Thymus (tissue), 11 donors: ENCODE data around the gene BDKRB2. TPM values are rescaled to one million over a fixed set of nuclear protein-coding genes. Genes with fewer than 3 reads are reported as not detected.

Experiments
- DNase-seq, 9 donors: peaks; one replicate each; pipeline ENCODE4 v3.0.0-alpha.2; 2013; ENCODE audit warnings: low spot score in 9 of 9, low read depth in 6 of 9, missing footprints in 1 of 9
- H3K27ac ChIP-seq, 2 donors: one replicate each; pipeline ENCODE4 v1.5.1; 2013; ENCODE audit warnings: control low read depth in 1 of 2, low read depth in 1 of 2, low read length in 1 of 2, mild to moderate bottlenecking in 1 of 2, moderate library complexity in 1 of 2
- H3K27me3 ChIP-seq, 2 donors: one replicate each; pipeline ENCODE4 v1.5.1; 2013; ENCODE audit warnings: low read length in 1 of 2; ENCODE audit not compliant: control insufficient read depth in 2 of 2, insufficient read depth in 1 of 2
- H3K36me3 ChIP-seq, 2 donors: one replicate each; pipeline ENCODE4 v1.5.1; 2013; ENCODE audit warnings: low read length in 1 of 2, mild to moderate bottlenecking in 1 of 2, moderate library complexity in 1 of 2; ENCODE audit not compliant: control insufficient read depth in 2 of 2, insufficient read depth in 2 of 2
- H3K4me1 ChIP-seq, 2 donors: one replicate each; pipeline ENCODE4 v1.5.1; 2013; ENCODE audit warnings: low read length in 2 of 2; ENCODE audit not compliant: control insufficient read depth in 2 of 2, insufficient read depth in 2 of 2
- H3K4me3 ChIP-seq, 2 donors: one replicate each; pipeline ENCODE4 v1.5.1; 2013; ENCODE audit warnings: low read length in 2 of 2, control low read depth in 1 of 2, mild to moderate bottlenecking in 1 of 2
- H3K9me3 ChIP-seq, 2 donors: one replicate each; pipeline ENCODE4 v1.5.1; 2013; ENCODE audit warnings: low read length in 1 of 2, mild to moderate bottlenecking in 1 of 2; ENCODE audit not compliant: control insufficient read depth in 2 of 2, insufficient read depth in 1 of 2
- WGBS: extraction: QIAGEN DNeasy Blood & Tissue Kit; methylation state at CpG from one replicate; pipeline ENCODE4 v1.1.7; 2013; 5-methylcytosine and 5-hydroxymethylcytosine counted together
- polyA plus RNA-seq: library from polyadenylated mRNA; stranded (reverse); fragments of 200-250 nt; gene quantifications from one replicate; pipeline ENCODE4 v1.2.3, GENCODE V29; 2013
- total RNA-seq: library from RNA; stranded (reverse); fragments of 120-200 nt; gene quantifications from one replicate; pipeline ENCODE4 v1.2.4, GENCODE V29; 2013
- donor health status: healthy.

Gene BDKRB2
- total and polyA plus RNA-seq, 2 donors = 1.1 to 1.7 TPM

DNA sequence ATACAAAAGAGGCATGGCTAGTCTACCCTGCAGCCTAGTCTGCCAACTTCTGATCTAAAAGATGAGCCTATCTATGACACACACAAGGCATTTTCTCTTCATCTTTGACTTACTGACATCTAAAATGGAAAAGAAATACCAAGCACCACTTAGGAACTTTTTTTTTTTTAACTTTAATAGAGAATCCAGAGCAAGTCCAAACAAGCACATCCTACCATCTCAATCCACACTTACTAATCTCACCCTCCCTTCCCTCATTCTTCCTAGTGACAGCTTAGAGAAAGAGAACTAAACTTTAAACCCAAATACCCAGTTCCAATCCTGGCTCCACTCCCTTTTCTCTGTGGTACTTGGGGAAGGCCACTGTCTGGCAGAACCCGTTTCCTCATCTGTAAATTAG is 83.2 kb downstream of the BDKRB2 start:
- no peaks in the 10 kb centered on the region for H3K9me3 ChIP-seq
- no peak overlapping the region for H3K27ac ChIP-seq
- WGBS = 100% methylated on average over 1 of the region's 1 CpG
- H3K4me3 ChIP-seq = no peak overlapping the region
- H3K27me3 ChIP-seq = no peaks in the 10 kb centered on the region
- peaks cover 24 to 34% of the 10 kb centered on the region in 2 donors for H3K36me3 ChIP-seq
- DNase-seq = no peak
- no peaks in the 10 kb centered on the region for H3K4me1 ChIP-seq

Other genes starting within 250 kb of the BDKRB2 start
- 1.7 TPM for gene C14orf132, start 165.5 kb upstream of the BDKRB2 start, total RNA-seq
- 4.3 TPM for gene C14orf132, start 165.5 kb upstream of the BDKRB2 start, polyA plus RNA-seq
- gene BDKRB1, start 51.4 kb downstream of the BDKRB2 start, total RNA-seq = 0.05 TPM
- gene BDKRB1, start 51.4 kb downstream of the BDKRB2 start, polyA plus RNA-seq = 0.62 TPM
- gene ATG2B, start 158.5 kb downstream of the BDKRB2 start, total RNA-seq = 15.2 TPM
- 9.6 TPM for gene ATG2B, start 158.5 kb downstream of the BDKRB2 start, polyA plus RNA-seq
- gene GSKIP, start 158.7 kb downstream of the BDKRB2 start, total RNA-seq = 23.8 TPM
- 20.8 TPM for gene GSKIP, start 158.7 kb downstream of the BDKRB2 start, polyA plus RNA-seq
- gene AK7, start 187.3 kb downstream of the BDKRB2 start, total RNA-seq = 0.80 TPM
- gene AK7, start 187.3 kb downstream of the BDKRB2 start, polyA plus RNA-seq = 0.64 TPM